OCI-LY1 (cell line): ENCODE measurements around the gene POLR2J3.
"Not testable (repeated sequence)": the region's sequence is repeated elsewhere in the genome, so short reads cannot be mapped to it uniquely, and the experiment has no call there.

ENCODE experiments used
- EZH2 ChIP-seq: fragments of 200-600 bp; sonication (generic), shearing (Covaris generic); IDR thresholded peaks from 2 replicates; pipeline ENCODE4 v1.8.0; 2017; ENCODE audit warnings: borderline replicate concordance, mixed run types, mild to moderate bottlenecking, antibody characterized with exemption, low read length, moderate library complexity, mixed read lengths
- TF ChIP-seq, protein P1 (sequence below): fragments of 200-600 bp; sonication (generic), shearing (Covaris generic); IDR thresholded peaks from 2 replicates; pipeline ENCODE4 v1.5.1; 2017; ENCODE audit warnings: mild to moderate bottlenecking, antibody characterized with exemption, low read length, moderate library complexity, mixed read lengths

DNA sequence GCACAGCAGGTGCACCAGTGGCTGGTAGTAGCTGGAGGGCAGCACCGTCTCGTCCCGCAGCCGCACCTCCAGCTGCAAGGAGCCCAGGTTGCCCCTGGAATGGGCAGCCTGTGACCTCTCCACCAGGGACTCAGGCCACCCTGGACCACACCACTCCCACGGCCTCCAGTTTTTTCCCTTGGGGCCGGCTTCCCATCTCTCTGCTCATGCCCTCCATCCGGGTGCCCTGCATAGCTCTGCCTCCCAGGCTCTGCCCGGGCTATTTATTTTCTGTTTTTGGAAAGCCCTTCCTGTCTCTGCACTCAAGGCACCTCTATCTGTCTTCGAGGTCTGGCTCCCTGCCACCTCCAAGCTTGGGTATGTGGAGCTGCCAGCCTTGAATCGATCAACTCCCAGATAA is 23.7 kb upstream of the POLR2J3 start:
- TF ChIP-seq, protein P1, sequence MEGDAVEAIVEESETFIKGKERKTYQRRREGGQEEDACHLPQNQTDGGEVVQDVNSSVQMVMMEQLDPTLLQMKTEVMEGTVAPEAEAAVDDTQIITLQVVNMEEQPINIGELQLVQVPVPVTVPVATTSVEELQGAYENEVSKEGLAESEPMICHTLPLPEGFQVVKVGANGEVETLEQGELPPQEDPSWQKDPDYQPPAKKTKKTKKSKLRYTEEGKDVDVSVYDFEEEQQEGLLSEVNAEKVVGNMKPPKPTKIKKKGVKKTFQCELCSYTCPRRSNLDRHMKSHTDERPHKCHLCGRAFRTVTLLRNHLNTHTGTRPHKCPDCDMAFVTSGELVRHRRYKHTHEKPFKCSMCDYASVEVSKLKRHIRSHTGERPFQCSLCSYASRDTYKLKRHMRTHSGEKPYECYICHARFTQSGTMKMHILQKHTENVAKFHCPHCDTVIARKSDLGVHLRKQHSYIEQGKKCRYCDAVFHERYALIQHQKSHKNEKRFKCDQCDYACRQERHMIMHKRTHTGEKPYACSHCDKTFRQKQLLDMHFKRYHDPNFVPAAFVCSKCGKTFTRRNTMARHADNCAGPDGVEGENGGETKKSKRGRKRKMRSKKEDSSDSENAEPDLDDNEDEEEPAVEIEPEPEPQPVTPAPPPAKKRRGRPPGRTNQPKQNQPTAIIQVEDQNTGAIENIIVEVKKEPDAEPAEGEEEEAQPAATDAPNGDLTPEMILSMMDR = not testable (repeated sequence)
- TF ChIP-seq EZH2 = not testable (repeated sequence)
